Suprapubic skin (tissue), 4 donors: ENCODE data around the gene CPNE5. TPM values are rescaled to one million over a fixed set of nuclear protein-coding genes. Genes with fewer than 3 reads are reported as not detected.
"Not testable (repeated sequence)": the region's sequence is repeated elsewhere in the genome, so short reads cannot be mapped to it uniquely, and the experiment has no call there.

ENCODE experiments used
- DNase-seq, 2 donors: peaks; one replicate each; pipeline ENCODE4 v3.0.0-alpha.2; 2019; ENCODE audit warnings: low spot score in 2 of 2
- H3K27ac ChIP-seq: fragments of 200-600 bp; sonication (generic); one replicate; pipeline ENCODE4 v1.5.1; 2019
- H3K27me3 ChIP-seq: fragments of 200-600 bp; sonication (generic); one replicate; pipeline ENCODE4 v1.5.1; 2019
- H3K36me3 ChIP-seq: fragments of 200-600 bp; sonication (generic); one replicate; pipeline ENCODE4 v1.5.1; 2019
- H3K4me1 ChIP-seq: fragments of 200-600 bp; sonication (generic); one replicate; pipeline ENCODE4 v1.5.1; 2019
- H3K4me3 ChIP-seq: fragments of 200-600 bp; sonication (generic); one replicate; pipeline ENCODE4 v1.5.1; 2019; ENCODE audit warnings: mild to moderate bottlenecking
- H3K9me3 ChIP-seq: fragments of 200-600 bp; sonication (generic); one replicate; pipeline ENCODE4 v1.5.1; 2019
- EP300 ChIP-seq: sonication (generic); formaldehyde crosslinking; IDR thresholded peaks from one replicate; pipeline ENCODE4 v1.6.1; 2017; ENCODE audit warnings: antibody characterized with exemption
- POLR2A ChIP-seq, 2 donors: fragments of 450-650 bp; IDR thresholded peaks; one replicate each; pipeline ENCODE4 v1.6.1; 2017; ENCODE audit warnings: antibody characterized with exemption in 2 of 2, mild to moderate bottlenecking in 2 of 2, moderate library complexity in 2 of 2
- POLR2AphosphoS5 ChIP-seq, 3 donors: sonication (generic); formaldehyde crosslinking; IDR thresholded peaks; one replicate each; pipeline ENCODE4 v1.6.1; 2017; ENCODE audit warnings: antibody characterized with exemption in 3 of 3
- WGBS: methylation state at CpG from one replicate; pipeline ENCODE4 v1.1.5; 2018; 5-methylcytosine and 5-hydroxymethylcytosine counted together
- total RNA-seq, 4 donors: library from RNA; depleted of rRNA; stranded (reverse); fragments of >200 nt; gene quantifications; one replicate each; pipeline ENCODE4 v1.1.0, GENCODE V29; 2016
- TF ChIP-seq, protein P1 (sequence below), 2 donors: fragments of 200-600 bp in 1 of 2; fragments of 450-650 bp in 1 of 2; sonication (generic) in 1 of 2; IDR thresholded peaks; one replicate each; pipeline ENCODE4 v1.5.1; 2016 to 2019; ENCODE audit warnings: antibody characterized with exemption in 2 of 2, mild to moderate bottlenecking in 1 of 2, moderate library complexity in 1 of 2

Gene CPNE5
- total RNA-seq, 4 donors from 2014 or later = 0.48 to 1.2 (median 0.90) TPM

GRCh38 chr6:36728289-36729160, 110.7 kb downstream of the CPNE5 start:
- no peak for TF ChIP-seq POLR2A (IDR thresholded peaks at IDR 0.05)
- TF ChIP-seq, protein P1, sequence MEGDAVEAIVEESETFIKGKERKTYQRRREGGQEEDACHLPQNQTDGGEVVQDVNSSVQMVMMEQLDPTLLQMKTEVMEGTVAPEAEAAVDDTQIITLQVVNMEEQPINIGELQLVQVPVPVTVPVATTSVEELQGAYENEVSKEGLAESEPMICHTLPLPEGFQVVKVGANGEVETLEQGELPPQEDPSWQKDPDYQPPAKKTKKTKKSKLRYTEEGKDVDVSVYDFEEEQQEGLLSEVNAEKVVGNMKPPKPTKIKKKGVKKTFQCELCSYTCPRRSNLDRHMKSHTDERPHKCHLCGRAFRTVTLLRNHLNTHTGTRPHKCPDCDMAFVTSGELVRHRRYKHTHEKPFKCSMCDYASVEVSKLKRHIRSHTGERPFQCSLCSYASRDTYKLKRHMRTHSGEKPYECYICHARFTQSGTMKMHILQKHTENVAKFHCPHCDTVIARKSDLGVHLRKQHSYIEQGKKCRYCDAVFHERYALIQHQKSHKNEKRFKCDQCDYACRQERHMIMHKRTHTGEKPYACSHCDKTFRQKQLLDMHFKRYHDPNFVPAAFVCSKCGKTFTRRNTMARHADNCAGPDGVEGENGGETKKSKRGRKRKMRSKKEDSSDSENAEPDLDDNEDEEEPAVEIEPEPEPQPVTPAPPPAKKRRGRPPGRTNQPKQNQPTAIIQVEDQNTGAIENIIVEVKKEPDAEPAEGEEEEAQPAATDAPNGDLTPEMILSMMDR (IDR thresholded peaks at IDR 0.05) = no peak
- no peak for TF ChIP-seq POLR2AphosphoS5 (IDR thresholded peaks at IDR 0.05)
- TF ChIP-seq EP300 = no peak
- DNase-seq = no peak
- Histone ChIP-seq H3K4me3 (no peak overlapping the region), H3K27me3 (no peaks in the 10 kb centered on the region), H3K4me1 (peaks cover 7% of the 10 kb centered on the region), H3K27ac (no peak overlapping the region), H3K9me3 (no peaks in the 10 kb centered on the region), H3K36me3 (no peaks in the 10 kb centered on the region)
- 79% methylated on average over 11 of the region's 11 CpGs for whole genome bisulfite sequencing

DNA sequence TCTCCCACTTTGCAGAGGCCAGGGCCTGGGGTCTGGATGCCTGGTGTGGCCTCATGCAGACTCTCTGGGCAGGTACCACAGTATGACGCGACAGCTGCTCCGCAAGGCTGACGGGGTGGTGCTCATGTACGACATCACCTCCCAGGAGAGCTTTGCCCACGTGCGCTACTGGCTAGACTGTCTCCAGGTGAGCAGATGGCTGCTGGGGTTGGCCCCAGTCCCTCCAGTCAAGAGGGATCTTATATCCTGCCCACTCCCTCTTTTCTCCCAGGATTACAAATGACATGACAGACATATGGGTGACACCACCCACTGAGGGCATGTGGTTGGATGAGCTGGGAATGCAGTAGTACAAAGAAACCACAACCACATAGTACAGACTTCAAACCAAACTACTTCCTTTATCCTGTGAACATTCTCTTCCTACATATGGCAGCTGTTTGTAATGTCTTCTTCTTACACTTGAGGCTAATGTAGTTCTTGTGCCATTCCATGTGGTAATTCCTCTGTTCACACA, 111.7 kb downstream of the CPNE5 start:
- no peak overlapping the region for H3K27ac ChIP-seq
- H3K9me3 ChIP-seq = no peaks in the 10 kb centered on the region
- 87% methylated on average over 7 of the region's 7 CpGs for WGBS
- TF ChIP-seq EP300 = no peak
- TF ChIP-seq POLR2A (IDR thresholded peaks at IDR 0.05) = no peak
- no peak for TF ChIP-seq POLR2AphosphoS5 (IDR thresholded peaks at IDR 0.05)
- TF ChIP-seq, protein P1 (IDR thresholded peaks at IDR 0.05) = no peak
- H3K36me3 ChIP-seq = no peaks in the 10 kb centered on the region
- no peaks in the 10 kb centered on the region for H3K27me3 ChIP-seq
- DNase-seq = no peak
- H3K4me3 ChIP-seq = no peak overlapping the region
- H3K4me1 ChIP-seq = peaks cover 10% of the 10 kb centered on the region

DNA sequence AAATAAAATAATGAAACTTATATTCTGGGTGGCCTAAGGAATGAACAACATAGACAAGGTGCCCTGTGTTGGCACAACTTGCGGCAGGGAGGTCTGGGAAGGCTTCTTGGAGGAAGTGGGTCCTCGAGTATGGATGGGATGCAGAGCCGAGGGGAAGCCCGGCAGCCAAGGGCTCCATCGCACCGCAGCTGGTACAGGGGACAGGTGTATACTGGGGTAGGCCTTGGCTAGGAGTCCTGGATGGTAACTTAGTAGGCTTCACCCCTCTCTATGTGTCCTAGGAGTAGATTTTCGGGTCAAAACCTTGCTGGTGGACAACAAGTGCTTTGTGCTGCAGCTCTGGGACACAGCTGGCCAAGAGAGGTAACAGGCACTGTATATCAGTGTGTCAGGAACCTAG, 113.7 kb downstream of the CPNE5 start:
- no peaks in the 10 kb centered on the region for H3K36me3 ChIP-seq
- no peaks in the 10 kb centered on the region for H3K27me3 ChIP-seq
- no peak for DNase-seq
- H3K27ac ChIP-seq = no peak overlapping the region
- H3K9me3 ChIP-seq = no peaks in the 10 kb centered on the region
- 86% methylated on average over 7 of the region's 7 CpGs for WGBS
- TF ChIP-seq, protein P1 (IDR thresholded peaks at IDR 0.05) = no peak
- no peak for TF ChIP-seq POLR2AphosphoS5 (IDR thresholded peaks at IDR 0.05)
- no peak for TF ChIP-seq EP300
- no peak for TF ChIP-seq POLR2A (IDR thresholded peaks at IDR 0.05)
- H3K4me1 ChIP-seq = peaks cover 16% of the 10 kb centered on the region
- H3K4me3 ChIP-seq = no peak overlapping the region

- H3K9me3 ChIP-seq = no peaks in the 10 kb centered on the region
- WGBS = 62% methylated on average over 13 of the region's 13 CpGs
- H3K27me3 ChIP-seq = no peaks in the 10 kb centered on the region
- no peak overlapping the region for H3K27ac ChIP-seq
- no peak overlapping the region for H3K4me3 ChIP-seq
- H3K4me1 ChIP-seq = peaks cover 16% of the 10 kb centered on the region
- TF ChIP-seq, protein P1 (IDR thresholded peaks at IDR 0.05) = peak in 1 of 2 donors; percentile 40
- no peak for TF ChIP-seq POLR2A (IDR thresholded peaks at IDR 0.05)
- H3K36me3 ChIP-seq = no peaks in the 10 kb centered on the region
- no peak for DNase-seq
Observed at GRCh38 chr6:36724514-36725390, 114.5 kb downstream of the CPNE5 start.

DNA sequence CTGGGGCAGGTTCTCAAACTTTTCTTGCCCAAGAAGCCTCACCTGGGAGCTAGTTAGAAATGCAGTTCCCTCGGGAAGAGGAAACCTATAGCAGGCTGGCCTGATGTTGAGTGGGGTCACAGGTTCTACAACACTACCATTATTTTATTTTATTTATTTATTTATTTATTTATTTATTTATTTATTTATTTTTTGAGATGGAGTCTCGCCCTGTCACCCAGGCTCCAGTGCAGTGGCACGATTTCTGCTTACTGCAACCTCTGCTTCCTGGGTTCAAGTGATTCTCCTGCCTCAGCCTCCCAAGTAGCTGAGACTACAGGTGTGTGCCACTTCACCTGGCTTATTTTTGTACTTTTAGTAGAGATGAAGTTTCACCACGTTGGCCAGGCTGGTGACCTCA, 115.3 kb downstream of the CPNE5 start:
- WGBS = 91% methylated on average over 4 of the region's 4 CpGs
- not testable (repeated sequence) for H3K27ac ChIP-seq, H3K36me3 ChIP-seq, H3K4me3 ChIP-seq, H3K27me3 ChIP-seq, DNase-seq, H3K9me3 ChIP-seq
- peaks cover 14% of the 10 kb centered on the region for H3K4me1 ChIP-seq
